Loucy (cell line): ENCODE data around the gene DENND2A.
A peak's percentile ranks its signal among the peaks of the same experiment; 100 is the strongest.
"Not testable (repeated sequence)": the region's sequence is repeated elsewhere in the genome, so short reads cannot be mapped to it uniquely, and the experiment has no call there.

ENCODE experiments used
- H2AFZ ChIP-seq: fragments of 200-600 bp; sonication (generic); 2 replicates; pipeline ENCODE4 v1.6.0; 2016; ENCODE audit warnings: antibody characterized with exemption, mild to moderate bottlenecking, low read length, moderate library complexity
- H3F3A ChIP-seq: fragments of 200-600 bp; 2 replicates; pipeline ENCODE4 v1.6.0; 2016; ENCODE audit warnings: antibody characterized with exemption, low read depth, mild to moderate bottlenecking
- H3K27me3 ChIP-seq: fragments of 200-600 bp; sonication (generic); 2 replicates; pipeline ENCODE4 v1.6.1; 2014; ENCODE audit warnings: low read length, mild to moderate bottlenecking; ENCODE audit not compliant: insufficient read depth, poor library complexity, severe bottlenecking
- H3K36me3 ChIP-seq: fragments of 200-600 bp; sonication (generic); 2 replicates; pipeline ENCODE4 v1.6.1; 2016; ENCODE audit warnings: low read length; ENCODE audit not compliant: insufficient read depth
- H3K4me1 ChIP-seq: fragments of 200-600 bp; sonication (generic); 2 replicates; pipeline ENCODE4 v1.5.1; 2014; ENCODE audit warnings: low read length, mild to moderate bottlenecking; ENCODE audit not compliant: insufficient read depth, poor library complexity, severe bottlenecking
- H3K4me2 ChIP-seq: fragments of 200-600 bp; sonication (generic); 2 replicates; pipeline ENCODE4 v1.6.0; 2014; ENCODE audit warnings: antibody characterized with exemption, low read length, low read depth, mild to moderate bottlenecking; ENCODE audit not compliant: poor library complexity, severe bottlenecking
- H3K4me3 ChIP-seq: fragments of 200-600 bp; sonication (generic); 2 replicates; pipeline ENCODE4 v1.5.1; 2014; ENCODE audit warnings: low read length, mild to moderate bottlenecking, mixed read lengths; ENCODE audit not compliant: poor library complexity, severe bottlenecking
- H3K79me2 ChIP-seq: fragments of 200-600 bp; sonication (generic); 2 replicates; pipeline ENCODE4 v1.6.1; 2014; ENCODE audit warnings: low read length; ENCODE audit not compliant: insufficient read depth
- H3K9ac ChIP-seq: fragments of 200-600 bp; sonication (generic); 2 replicates; pipeline ENCODE4 v1.6.0; 2014; ENCODE audit warnings: mild to moderate bottlenecking, low read depth, low read length, moderate library complexity; ENCODE audit not compliant: poor library complexity, severe bottlenecking
- H3K9me2 ChIP-seq: fragments of 200-600 bp; sonication (generic); replicated peaks from 2 replicates; pipeline ENCODE4 v1.6.1; 2016; ENCODE audit warnings: low read depth, low read length, mixed read lengths
- H3K9me3 ChIP-seq: fragments of 200-600 bp; sonication (generic); 2 replicates; pipeline ENCODE4 v1.6.1; 2014; ENCODE audit warnings: mild to moderate bottlenecking, antibody characterized with exemption, low read length, low read depth; ENCODE audit not compliant: insufficient read depth
- H4K20me1 ChIP-seq: fragments of 200-600 bp; sonication (generic); 2 replicates; pipeline ENCODE4 v1.6.0; 2014; ENCODE audit warnings: antibody characterized with exemption, low read length, mild to moderate bottlenecking; ENCODE audit not compliant: insufficient read depth, poor library complexity, severe bottlenecking
- EZH2phosphoT487 ChIP-seq: fragments of 200-600 bp; IDR thresholded peaks from 2 replicates; pipeline ENCODE4 v1.6.1; 2018; ENCODE audit warnings: antibody characterized with exemption, mild to moderate bottlenecking, moderate library complexity, borderline replicate concordance
- TF ChIP-seq, protein P1 (sequence below): fragments of 200-600 bp; sonication (generic); conservative IDR thresholded peaks from 2 replicates; pipeline ENCODE4 v1.5.1; 2014; ENCODE audit warnings: mild to moderate bottlenecking, antibody characterized with exemption, low read length

DENND2A gene

DNA sequence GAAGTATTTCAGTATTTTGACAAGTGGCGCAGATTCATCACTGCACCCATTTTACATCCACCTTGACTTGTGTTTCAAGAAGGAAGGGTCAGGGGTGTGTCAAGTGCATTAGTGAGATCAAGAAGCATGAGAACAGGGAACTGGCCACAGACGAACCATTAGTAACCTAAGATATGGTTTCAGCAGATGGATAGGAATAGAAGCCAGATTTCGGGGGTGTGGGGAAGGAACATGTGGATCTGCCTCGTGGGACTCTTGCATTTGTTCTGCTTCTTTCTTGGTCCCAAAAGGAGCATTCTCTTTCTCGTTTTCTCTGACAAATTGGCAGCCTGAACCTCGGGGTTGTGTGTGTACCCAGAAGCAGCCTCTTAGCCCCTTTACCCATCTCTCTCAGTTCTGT, 9.6 kb downstream of the DENND2A start:
- H2AFZ ChIP-seq: 0 out of 2 replicates have a peak overlapping the region, but pooled peaks have one; percentile 10
- H3K4me3 ChIP-seq: no peak overlapping the region
- no peaks in the 10 kb centered on the region for H3K27me3 ChIP-seq

DNA sequence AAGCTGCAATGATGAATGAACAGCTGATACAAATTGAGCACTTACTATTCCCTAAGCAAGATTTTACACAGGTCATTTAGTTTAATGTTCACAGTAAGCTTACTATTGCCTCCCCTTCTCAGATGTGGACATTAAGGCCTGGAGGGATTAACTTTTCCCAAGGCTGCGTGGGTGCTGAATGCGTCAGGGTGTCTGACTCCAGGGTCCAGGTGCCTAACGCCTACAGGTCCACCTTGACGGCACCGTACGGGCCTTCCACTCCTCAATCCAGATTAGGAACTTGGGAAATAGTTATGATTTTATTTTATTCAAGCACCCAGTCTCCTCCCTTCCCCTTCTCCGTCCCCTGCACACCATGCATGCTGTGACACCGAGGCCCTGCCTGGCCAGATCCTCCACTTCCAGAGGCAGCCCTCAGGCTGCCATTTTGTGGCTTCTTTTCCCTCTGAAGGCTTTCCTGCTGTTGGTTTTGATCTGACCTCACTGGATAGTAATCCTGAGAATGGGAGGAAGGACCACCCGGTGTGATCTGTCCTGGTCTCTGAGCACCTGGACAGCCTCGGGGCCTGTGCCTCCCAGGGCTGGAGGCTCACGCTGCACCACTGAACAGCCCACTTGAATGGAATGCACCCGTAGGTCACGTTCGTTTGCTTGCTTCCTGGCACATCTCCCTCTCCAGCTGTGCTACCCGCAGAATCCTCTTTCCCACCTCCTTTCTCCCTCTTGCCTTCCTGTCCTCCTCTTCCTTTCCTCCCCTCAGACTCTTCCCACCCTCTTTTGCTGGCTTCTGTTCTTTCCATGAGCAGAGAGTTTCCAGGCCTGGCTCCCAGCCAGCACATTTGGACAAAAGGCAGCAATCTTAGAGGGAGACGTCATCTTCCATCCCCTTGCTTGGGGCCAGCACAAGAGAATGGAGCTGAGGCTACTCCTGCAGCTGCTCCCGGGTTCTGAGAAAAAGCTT, 14.4 kb downstream of the DENND2A start:
- Histone ChIP-seq H3K9ac (no peak overlapping the region), H4K20me1 (no peaks in the 10 kb centered on the region), H3F3A (no peaks in the 10 kb centered on the region), H3K9me2 (no peaks in the 10 kb centered on the region), H3K4me1 (no peaks in the 10 kb centered on the region), H3K79me2 (no peaks in the 10 kb centered on the region), H3K27me3 (no peaks in the 10 kb centered on the region), H3K36me3 (no peaks in the 10 kb centered on the region), H3K4me3 (no peak overlapping the region), H3K4me2 (no peak overlapping the region), H2AFZ (no peak overlapping the region), H3K9me3 (no peaks in the 10 kb centered on the region)
- TF ChIP-seq, protein P1, sequence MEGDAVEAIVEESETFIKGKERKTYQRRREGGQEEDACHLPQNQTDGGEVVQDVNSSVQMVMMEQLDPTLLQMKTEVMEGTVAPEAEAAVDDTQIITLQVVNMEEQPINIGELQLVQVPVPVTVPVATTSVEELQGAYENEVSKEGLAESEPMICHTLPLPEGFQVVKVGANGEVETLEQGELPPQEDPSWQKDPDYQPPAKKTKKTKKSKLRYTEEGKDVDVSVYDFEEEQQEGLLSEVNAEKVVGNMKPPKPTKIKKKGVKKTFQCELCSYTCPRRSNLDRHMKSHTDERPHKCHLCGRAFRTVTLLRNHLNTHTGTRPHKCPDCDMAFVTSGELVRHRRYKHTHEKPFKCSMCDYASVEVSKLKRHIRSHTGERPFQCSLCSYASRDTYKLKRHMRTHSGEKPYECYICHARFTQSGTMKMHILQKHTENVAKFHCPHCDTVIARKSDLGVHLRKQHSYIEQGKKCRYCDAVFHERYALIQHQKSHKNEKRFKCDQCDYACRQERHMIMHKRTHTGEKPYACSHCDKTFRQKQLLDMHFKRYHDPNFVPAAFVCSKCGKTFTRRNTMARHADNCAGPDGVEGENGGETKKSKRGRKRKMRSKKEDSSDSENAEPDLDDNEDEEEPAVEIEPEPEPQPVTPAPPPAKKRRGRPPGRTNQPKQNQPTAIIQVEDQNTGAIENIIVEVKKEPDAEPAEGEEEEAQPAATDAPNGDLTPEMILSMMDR: no peak
- TF ChIP-seq EZH2phosphoT487: no peak

More for the DNA sequence above, 9.6 kb downstream of the DENND2A start:
- H3F3A ChIP-seq: no peaks in the 10 kb centered on the region
- no peaks in the 10 kb centered on the region for H3K9me3 ChIP-seq
- no peaks in the 10 kb centered on the region for H3K9me2 ChIP-seq
- no peaks in the 10 kb centered on the region for H3K36me3 ChIP-seq
- H3K79me2 ChIP-seq: no peaks in the 10 kb centered on the region
- H3K4me1 ChIP-seq: no peaks in the 10 kb centered on the region
- H3K9ac ChIP-seq: no peak overlapping the region
- no peaks in the 10 kb centered on the region for H4K20me1 ChIP-seq
- TF ChIP-seq EZH2phosphoT487: no peak
- TF ChIP-seq, protein P1: no peak
- no peak overlapping the region for H3K4me2 ChIP-seq

DNA sequence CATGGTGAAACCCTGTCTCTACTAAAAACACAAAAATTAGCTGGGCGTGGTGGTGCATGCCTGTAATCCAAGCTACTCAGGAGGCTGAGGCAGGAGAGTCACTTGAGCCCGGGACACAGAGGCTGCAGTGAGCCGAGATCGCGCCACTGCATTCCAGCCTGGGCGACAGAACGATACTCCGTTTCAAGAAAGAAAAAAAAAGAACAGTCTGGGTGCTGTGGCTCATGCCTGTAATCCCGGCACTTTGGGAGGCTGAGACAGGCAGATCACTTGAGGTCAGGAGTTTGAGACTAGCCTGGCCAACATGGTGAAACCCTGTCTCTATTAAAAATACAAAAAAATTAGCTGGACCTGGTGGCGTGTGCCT, 15.4 kb downstream of the DENND2A start:
- H3K4me3 ChIP-seq, H3K9me2 ChIP-seq, H3K9ac ChIP-seq, H3K79me2 ChIP-seq, H3K27me3 ChIP-seq, H3K36me3 ChIP-seq, H2AFZ ChIP-seq, H3F3A ChIP-seq, H3K9me3 ChIP-seq, H3K4me1 ChIP-seq, H4K20me1 ChIP-seq, H3K4me2 ChIP-seq: not testable (repeated sequence)
